Measurements from ENCODE around the gene DPP6. TPM values are rescaled to one million over a fixed set of nuclear protein-coding genes. Genes with fewer than 3 reads are reported as not detected.

DPP6 gene
- total and polyA plus RNA-seq, 9 donors: 0.22 to 3.9 (median 1.3) TPM; not detected in 1

- WGBS, 3 donors: 53 to 61% (median 61%) methylated on average over 10 of the region's 10 CpGs
- no peak overlapping the region for H3K27ac ChIP-seq
- H3K4me3 ChIP-seq: no peak overlapping the region
- H3K27me3 ChIP-seq: no peaks in the 10 kb centered on the region
- intact Hi-C loops (cut with DNase I): no loop called here
- H3K4me1 ChIP-seq (ENCODE audit: insufficient read depth): no peaks in the 10 kb centered on the region
- no peak for DNase-seq
- TF ChIP-seq POLR2A (IDR thresholded peaks at IDR 0.05): no peak
- TF ChIP-seq CTCF (IDR thresholded peaks at IDR 0.05): no peak
- no peak for TF ChIP-seq EP300 (IDR thresholded peaks at IDR 0.05)
- no peaks in the 10 kb centered on the region for H3K36me3 ChIP-seq
- H3K9me3 ChIP-seq: peaks cover 0 to 3% of the 10 kb centered on the region in 2 donors
Measured at GRCh38 chr7:154640266-154640865, 588.2 kb downstream of the DPP6 start.

- H3K27me3 ChIP-seq: no peaks in the 10 kb centered on the region
- intact Hi-C loops (cut with DNase I): no loop called here
- no peak for TF ChIP-seq EP300 (IDR thresholded peaks at IDR 0.05)
- TF ChIP-seq POLR2A (IDR thresholded peaks at IDR 0.05): no peak
- H3K4me1 ChIP-seq (ENCODE audit: insufficient read depth): no peaks in the 10 kb centered on the region
- H3K27ac ChIP-seq: no peak overlapping the region
- 46 to 57% (median 50%) methylated on average over 4 of the region's 4 CpGs for WGBS, 3 donors
- peaks cover 0 to 3% of the 10 kb centered on the region in 2 donors for H3K9me3 ChIP-seq
- H3K4me3 ChIP-seq: no peak overlapping the region
- no peaks in the 10 kb centered on the region for H3K36me3 ChIP-seq
- no peak for DNase-seq
Measured at GRCh38 chr7:154640917-154641316, 588.7 kb downstream of the DPP6 start.

GRCh38 chr7:154644366-154644765 is 592.2 kb downstream of the DPP6 start:
- no peaks in the 10 kb centered on the region for H3K9me3 ChIP-seq
- H3K4me3 ChIP-seq: no peak overlapping the region
- TF ChIP-seq CTCF (IDR thresholded peaks at IDR 0.05) (no peak), EP300 (IDR thresholded peaks at IDR 0.05) (no peak), POLR2A (IDR thresholded peaks at IDR 0.05) (no peak)
- DNase-seq: no peak
- 56 to 82% (median 60%) methylated on average over 3 of the region's 3 CpGs for WGBS, 3 donors
- H3K36me3 ChIP-seq: no peaks in the 10 kb centered on the region
- no peaks in the 10 kb centered on the region for H3K4me1 ChIP-seq (ENCODE audit: insufficient read depth)
- no peak overlapping the region for H3K27ac ChIP-seq
- H3K27me3 ChIP-seq: no peaks in the 10 kb centered on the region
- intact Hi-C loops (cut with DNase I): no loop called here

GRCh38 chr7:154646126-154647013 is 594.2 kb downstream of the DPP6 start:
- Histone ChIP-seq H3K9me3 (no peaks in the 10 kb centered on the region), H3K4me3 (no peak overlapping the region), H3K4me1 (ENCODE audit: insufficient read depth) (no peaks in the 10 kb centered on the region), H3K27ac (no peak overlapping the region), H3K27me3 (no peaks in the 10 kb centered on the region), H3K36me3 (no peaks in the 10 kb centered on the region)
- DNase-seq: no peak
- intact Hi-C loops (cut with DNase I): no loop called here
- TF ChIP-seq EP300 (IDR thresholded peaks at IDR 0.05) (no peak), POLR2A (IDR thresholded peaks at IDR 0.05) (no peak), CTCF (IDR thresholded peaks at IDR 0.05) (no peak)
- 83 to 85% (median 84%) methylated on average over 11 of the region's 11 CpGs for WGBS, 3 donors

- intact Hi-C loops (cut with DNase I): no loop called here
- Histone ChIP-seq H3K4me1 (ENCODE audit: insufficient read depth) (no peaks in the 10 kb centered on the region), H3K4me3 (no peak overlapping the region), H3K27ac (no peak overlapping the region), H3K9me3 (no peaks in the 10 kb centered on the region), H3K27me3 (no peaks in the 10 kb centered on the region), H3K36me3 (no peaks in the 10 kb centered on the region)
- WGBS, 3 donors: 71 to 93% (median 88%) methylated on average over 12 of the region's 12 CpGs
- no peak for TF ChIP-seq CTCF (IDR thresholded peaks at IDR 0.05)
- no peak for TF ChIP-seq EP300 (IDR thresholded peaks at IDR 0.05)
- no peak for TF ChIP-seq POLR2A (IDR thresholded peaks at IDR 0.05)
- DNase-seq: no peak
Measured at GRCh38 chr7:154647625-154648024, 595.4 kb downstream of the DPP6 start.

Data from ovary (tissue), 9 donors.